ENCODE results near the gene CPE. TPM values are rescaled to one million over a fixed set of nuclear protein-coding genes. Genes with fewer than 3 reads are reported as not detected.

CPE gene
- 79.4 and 116 TPM in 2 replicates for total RNA-seq (ENCODE audit: low replicate concordance)

DNA sequence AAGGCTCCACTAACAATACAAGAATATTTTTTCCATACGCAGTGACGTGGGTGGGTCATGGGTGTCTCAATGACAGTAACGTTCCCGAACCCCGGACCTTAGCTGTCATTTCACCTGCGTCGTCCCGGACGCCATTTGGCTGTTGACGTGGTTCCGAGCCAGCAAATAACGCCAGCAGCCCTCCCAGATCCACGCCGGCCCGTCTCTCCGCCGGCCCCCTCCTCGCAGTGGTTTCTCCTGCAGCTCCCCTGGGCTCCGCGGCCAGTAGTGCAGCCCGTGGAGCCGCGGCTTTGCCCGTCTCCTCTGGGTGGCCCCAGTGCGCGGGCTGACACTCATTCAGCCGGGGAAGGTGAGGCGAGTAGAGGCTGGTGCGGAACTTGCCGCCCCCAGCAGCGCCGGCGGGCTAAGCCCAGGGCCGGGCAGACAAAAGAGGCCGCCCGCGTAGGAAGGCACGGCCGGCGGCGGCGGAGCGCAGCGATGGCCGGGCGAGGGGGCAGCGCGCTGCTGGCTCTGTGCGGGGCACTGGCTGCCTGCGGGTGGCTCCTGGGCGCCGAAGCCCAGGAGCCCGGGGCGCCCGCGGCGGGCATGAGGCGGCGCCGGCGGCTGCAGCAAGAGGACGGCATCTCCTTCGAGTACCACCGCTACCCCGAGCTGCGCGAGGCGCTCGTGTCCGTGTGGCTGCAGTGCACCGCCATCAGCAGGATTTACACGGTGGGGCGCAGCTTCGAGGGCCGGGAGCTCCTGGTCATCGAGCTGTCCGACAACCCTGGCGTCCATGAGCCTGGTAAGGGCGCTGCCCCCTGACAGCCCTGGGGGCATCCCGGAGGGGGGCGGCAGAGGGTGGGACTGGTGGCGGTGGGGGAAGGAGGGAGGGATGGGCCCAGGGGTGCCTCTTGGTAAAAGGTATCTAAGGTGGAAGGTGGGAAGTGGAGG lies at the start of gene CPE:
Gene CPE, plus strand, starts transcription at position 264 of the 933 bp plus-strand sequence. Its CDS starts 214 bp downstream, at position 478.
- peak; percentile 71 for DNase-seq (ENCODE audit: low read depth)
- TF ChIP-seq, protein P1, sequence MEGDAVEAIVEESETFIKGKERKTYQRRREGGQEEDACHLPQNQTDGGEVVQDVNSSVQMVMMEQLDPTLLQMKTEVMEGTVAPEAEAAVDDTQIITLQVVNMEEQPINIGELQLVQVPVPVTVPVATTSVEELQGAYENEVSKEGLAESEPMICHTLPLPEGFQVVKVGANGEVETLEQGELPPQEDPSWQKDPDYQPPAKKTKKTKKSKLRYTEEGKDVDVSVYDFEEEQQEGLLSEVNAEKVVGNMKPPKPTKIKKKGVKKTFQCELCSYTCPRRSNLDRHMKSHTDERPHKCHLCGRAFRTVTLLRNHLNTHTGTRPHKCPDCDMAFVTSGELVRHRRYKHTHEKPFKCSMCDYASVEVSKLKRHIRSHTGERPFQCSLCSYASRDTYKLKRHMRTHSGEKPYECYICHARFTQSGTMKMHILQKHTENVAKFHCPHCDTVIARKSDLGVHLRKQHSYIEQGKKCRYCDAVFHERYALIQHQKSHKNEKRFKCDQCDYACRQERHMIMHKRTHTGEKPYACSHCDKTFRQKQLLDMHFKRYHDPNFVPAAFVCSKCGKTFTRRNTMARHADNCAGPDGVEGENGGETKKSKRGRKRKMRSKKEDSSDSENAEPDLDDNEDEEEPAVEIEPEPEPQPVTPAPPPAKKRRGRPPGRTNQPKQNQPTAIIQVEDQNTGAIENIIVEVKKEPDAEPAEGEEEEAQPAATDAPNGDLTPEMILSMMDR (IDR thresholded peaks at IDR 0.05; ENCODE audit: insufficient read depth, low read length): peak; percentile 68
- H3K4me3 ChIP-seq (ENCODE audit: low read depth, low read length): peak within 1 kb of the TSS; percentile 71

DNA sequence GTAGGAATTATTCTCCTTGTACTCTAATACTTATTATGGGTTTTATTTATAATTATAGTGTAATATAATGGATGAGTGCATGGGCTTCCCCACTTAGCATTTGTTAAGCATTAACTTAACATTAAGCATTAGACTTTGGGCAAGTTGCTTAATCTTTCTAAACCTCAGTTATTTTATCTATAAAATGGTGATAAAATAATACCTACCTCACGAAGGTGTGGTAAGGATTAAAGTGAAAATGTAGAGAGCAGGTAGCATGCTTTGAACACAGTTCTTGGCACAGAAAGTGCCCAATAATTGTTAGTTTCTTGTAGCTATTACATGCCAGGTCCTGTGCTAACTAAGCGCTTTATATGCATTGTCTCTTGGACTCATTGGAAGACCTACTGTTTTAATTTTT lies 48.7 kb upstream of the CPE start:
- peak overlapping the region; percentile 39 for H3K4me3 ChIP-seq (ENCODE audit: low read depth, low read length)
- TF ChIP-seq, protein P1 (IDR thresholded peaks at IDR 0.05; ENCODE audit: insufficient read depth, low read length): no peak
- DNase-seq (ENCODE audit: low read depth): no peak

- DNase-seq (ENCODE audit: low read depth): no peak
- H3K4me3 ChIP-seq (ENCODE audit: low read depth, low read length): peak overlapping the region; percentile 29
- TF ChIP-seq, protein P1 (IDR thresholded peaks at IDR 0.05; ENCODE audit: insufficient read depth, low read length): no peak
Observed at GRCh38 chr4:165330666-165331065, 48.1 kb upstream of the CPE start.

DNA sequence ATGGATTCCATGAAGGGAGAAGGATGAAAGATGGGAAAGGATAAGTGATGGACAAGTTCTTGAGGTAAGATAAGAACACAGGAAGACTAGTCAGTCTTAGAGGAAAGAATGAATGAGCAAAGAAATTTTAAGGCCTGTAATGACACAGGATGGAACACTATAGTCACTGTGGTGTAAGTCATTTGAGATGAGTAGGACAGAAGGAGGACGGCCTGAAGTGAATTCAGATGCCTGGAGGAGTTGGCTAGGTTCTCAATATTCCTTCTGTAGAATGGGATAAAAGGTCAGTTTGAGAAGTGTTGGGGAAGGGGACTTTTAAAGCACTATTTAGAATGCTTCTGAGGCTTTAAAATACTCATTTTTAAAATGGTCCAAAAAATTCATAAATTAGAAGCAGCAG lies 47.4 kb upstream of the CPE start:
- TF ChIP-seq, protein P1 (IDR thresholded peaks at IDR 0.05; ENCODE audit: insufficient read depth, low read length): no peak
- H3K4me3 ChIP-seq (ENCODE audit: low read depth, low read length): peak overlapping the region; percentile 26
- no peak for DNase-seq (ENCODE audit: low read depth)

GRCh38 chr4:165331823-165332222 lies 47.0 kb upstream of the CPE start:
- H3K4me3 ChIP-seq (ENCODE audit: low read depth, low read length): peak overlapping the region; percentile 32

GRCh38 chr4:165332502-165332901 lies 46.3 kb upstream of the CPE start:
- no peak for DNase-seq (ENCODE audit: low read depth)
- peak overlapping the region; percentile 32 for H3K4me3 ChIP-seq (ENCODE audit: low read depth, low read length)
- TF ChIP-seq, protein P1 (IDR thresholded peaks at IDR 0.05; ENCODE audit: insufficient read depth, low read length): no peak

More at GRCh38 chr4:165331823-165332222, 47.0 kb upstream of the CPE start:
- DNase-seq (ENCODE audit: low read depth): no peak
- TF ChIP-seq, protein P1 (IDR thresholded peaks at IDR 0.05; ENCODE audit: insufficient read depth, low read length): no peak

All from fibroblast of the aortic adventitia (primary cell).